PC-3 (cell line): ENCODE measurements around the gene C6orf163.

ENCODE experiments used
- CTCF ChIP-seq: fragments of 300-600 bp; sonication (generic); conservative IDR thresholded peaks from 2 replicates; pipeline ENCODE4 v1.5.1; 2017; ENCODE audit warnings: antibody characterized with exemption, low read depth, mild to moderate bottlenecking, low read length
- EZH2 ChIP-seq: fragments of 300-600 bp; sonication (generic); IDR thresholded peaks from one replicate; pipeline ENCODE4 v1.6.1; 2017; ENCODE audit warnings: antibody characterized with exemption, mild to moderate bottlenecking, low read length; ENCODE audit not compliant: unreplicated experiment

- no peak for TF ChIP-seq CTCF
- no peak for TF ChIP-seq EZH2
Measured at GRCh38 chr6:87334683-87335082, 9.9 kb upstream of the C6orf163 start.
